K562 (cell line): ENCODE data around the gene MRPL52. TPM values are rescaled to one million over a fixed set of nuclear protein-coding genes. Genes with fewer than 3 reads are reported as not detected.

ENCODE experiments used
- EWSR1 ChIP-seq: fragments of 450-650 bp; IDR thresholded peaks from 2 replicates; pipeline ENCODE4 v1.6.1; 2018; ENCODE audit warnings: borderline replicate concordance, mild to moderate bottlenecking, low read depth, moderate library complexity; ENCODE audit not compliant: partially characterized antibody
- FOXA3 ChIP-seq, 2 experiments: fragments of 450-650 bp in 1 of 2; sonication (generic) in 1 of 2; formaldehyde crosslinking; IDR thresholded peaks in 1 of 2; conservative IDR thresholded peaks in 1 of 2; 2 replicates each; pipeline versions ENCODE4 v1.4.0 to v1.8.0; 2020 to 2022; ENCODE audit warnings: mild to moderate bottlenecking in 2 of 2, missing genetic modification reagents in 1 of 2
- JUND ChIP-seq, 2 experiments: IDR thresholded peaks; 2 replicates in 1 of 2; 3 replicates in 1 of 2; pipeline ENCODE4 v1.6.1; 2011; ENCODE audit warnings: borderline replicate concordance in 2 of 2, low read depth in 2 of 2, low read length in 2 of 2, improper control_type of control experiment in 1 of 2, missing biosample characterization in 1 of 2, missing genetic modification characterization in 1 of 2, missing genetic modification reagents in 1 of 2
- NFE2 ChIP-seq: IDR thresholded peaks from 2 replicates; pipeline ENCODE4 v1.6.1; 2014; ENCODE audit warnings: antibody characterized with exemption, low read depth
- RBM17 ChIP-seq: fragments of 200-400 bp; formaldehyde crosslinking; IDR thresholded peaks from 2 replicates; pipeline ENCODE4 v1.6.1; 2017; ENCODE audit warnings: low read depth, mild to moderate bottlenecking, low read length, borderline replicate concordance
- SAFB2 ChIP-seq: fragments of 200-400 bp; formaldehyde crosslinking; IDR thresholded peaks from 2 replicates; pipeline ENCODE4 v1.6.1; 2018; ENCODE audit warnings: borderline replicate concordance, low read length, low read depth, moderate library complexity; ENCODE audit not compliant: severe bottlenecking
- SMAD4 ChIP-seq: fragments of 250-450 bp; sonication (Bioruptor Pico); conservative IDR thresholded peaks from 2 replicates; pipeline ENCODE4 v1.8.0; 2021; ENCODE audit warnings: inconsistent platforms, mild to moderate bottlenecking, moderate library complexity
- TAF1 ChIP-seq: IDR thresholded peaks from 2 replicates; pipeline ENCODE4 v1.6.1; 2011; ENCODE audit warnings: mild to moderate bottlenecking, low read length, moderate library complexity; ENCODE audit not compliant: insufficient read depth, control insufficient read depth, severe bottlenecking; ENCODE audit errors: extremely low read depth
- TEAD2 ChIP-seq: fragments of 450-650 bp; IDR thresholded peaks from 2 replicates; pipeline ENCODE4 v1.6.1; 2016; ENCODE audit warnings: missing genetic modification characterization, control low read depth, missing compliant biosample characterization
- ZC3H4 ChIP-seq: sonication (generic); formaldehyde crosslinking; IDR thresholded peaks from 2 replicates; pipeline ENCODE4 v1.9.0; 2021; ENCODE audit warnings: missing genetic modification reagents, borderline replicate concordance
- ZNF586 ChIP-seq: fragments of 450-650 bp; formaldehyde crosslinking; conservative IDR thresholded peaks from 2 replicates; pipeline ENCODE4 v1.4.0; 2020; ENCODE audit warnings: mild to moderate bottlenecking, moderate library complexity
- polyA plus RNA-seq, 8 experiments: library from polyadenylated mRNA; depleted of rRNA in 4 of 8; stranded (reverse) in 5 of 8; unstranded in 3 of 8; fragments of >200 nt; fragmentation: Nextera tagmentation in 2 of 8; fragmentation: Illumina TruSeq in 1 of 8; extraction: Ambion mirVana in 2 of 8; extraction: Trizol in 1 of 8; gene quantifications; 2 replicates each; pipeline versions ENCODE4 v1.2.1 to v1.2.3, GENCODE V29; 2011 to 2014; ENCODE audit warnings: inconsistent platforms in 1 of 8, missing spikeins in 1 of 8
- total RNA-seq, 7 experiments: library from RNA; depleted of rRNA in 6 of 7; stranded (reverse); fragments of >200 nt in 6 of 7; fragmentation: Illumina TruSeq in 2 of 7; extraction: Trizol in 2 of 7; gene quantifications; 2 replicates each; pipeline versions ENCODE4 v1.2.1 to v1.2.3, GENCODE V29; 2011 to 2021; ENCODE audit warnings: low replicate concordance in 1 of 7
- TF ChIP-seq, protein P1 (sequence below): sonication (generic); formaldehyde crosslinking; IDR thresholded peaks from 2 replicates; pipeline ENCODE4 v1.9.0; 2022; ENCODE audit warnings: mild to moderate bottlenecking, missing genetic modification reagents
- TF ChIP-seq, protein P2 (sequence below): sonication (generic); formaldehyde crosslinking; IDR thresholded peaks from 2 replicates; pipeline ENCODE4 v1.8.1; 2022; ENCODE audit warnings: missing genetic modification reagents
- TF ChIP-seq, protein P3 (sequence below): sonication (generic); formaldehyde crosslinking; IDR thresholded peaks from 2 replicates; pipeline ENCODE4 v1.8.0; 2022; ENCODE audit warnings: missing genetic modification reagents, mild to moderate bottlenecking, moderate library complexity, borderline replicate concordance
- TF ChIP-seq, protein P4 (sequence below): fragments of 250-450 bp; sonication (Bioruptor Pico); IDR thresholded peaks from 2 replicates; pipeline ENCODE4 v1.5.0; 2020; ENCODE audit warnings: mild to moderate bottlenecking
- TF ChIP-seq, protein P5 (sequence below): IDR thresholded peaks from 3 replicates; pipeline ENCODE4 v1.6.1; 2011; ENCODE audit warnings: borderline replicate concordance, mild to moderate bottlenecking, moderate library complexity; ENCODE audit not compliant: insufficient read length; ENCODE audit errors: extremely low read depth

The MRPL52 gene
- total and polyA plus RNA-seq, 9 of the 15 experiments (the other 6 are each of a cell fraction or from before 2014, with no cell fraction given), result 56.5 to 213 (median 168) TPM

DNA sequence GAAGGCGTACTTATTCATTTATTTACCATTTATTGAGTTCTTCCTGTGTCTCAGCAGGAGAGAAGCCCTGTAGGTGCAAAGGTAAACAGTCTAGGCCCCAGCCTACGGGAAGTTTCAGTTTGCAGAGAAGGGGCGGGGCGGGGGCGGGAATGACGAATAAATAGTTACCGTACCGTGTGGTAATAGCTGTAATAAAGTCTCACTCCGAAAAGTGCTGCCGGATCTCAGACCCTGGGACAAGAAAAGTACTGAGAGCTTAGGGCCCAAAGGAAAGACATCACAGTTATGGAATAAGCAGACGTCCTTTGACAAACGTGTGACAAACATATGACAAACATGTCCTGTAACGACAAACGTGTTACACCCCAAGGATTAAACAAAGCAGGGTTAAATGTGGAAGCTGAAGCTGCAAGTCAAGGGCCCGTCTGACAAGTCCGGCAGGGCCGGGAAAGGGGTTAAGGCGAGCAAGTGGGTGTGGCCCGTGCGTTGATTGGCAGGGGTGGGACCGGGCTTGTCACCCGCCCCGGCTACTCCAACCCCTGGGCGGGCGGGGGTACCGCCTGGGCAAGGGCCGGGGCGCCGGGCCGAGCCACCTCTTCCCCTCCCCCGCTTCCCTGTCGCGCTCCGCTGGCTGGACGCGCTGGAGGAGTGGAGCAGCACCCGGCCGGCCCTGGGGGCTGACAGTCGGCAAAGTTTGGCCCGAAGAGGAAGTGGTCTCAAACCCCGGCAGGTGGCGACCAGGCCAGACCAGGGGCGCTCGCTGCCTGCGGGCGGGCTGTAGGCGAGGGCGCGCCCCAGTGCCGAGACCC lies 41.7 kb downstream of the MRPL52 start, which contains the start of gene LRP10 (continued):
- TF ChIP-seq, protein P1, sequence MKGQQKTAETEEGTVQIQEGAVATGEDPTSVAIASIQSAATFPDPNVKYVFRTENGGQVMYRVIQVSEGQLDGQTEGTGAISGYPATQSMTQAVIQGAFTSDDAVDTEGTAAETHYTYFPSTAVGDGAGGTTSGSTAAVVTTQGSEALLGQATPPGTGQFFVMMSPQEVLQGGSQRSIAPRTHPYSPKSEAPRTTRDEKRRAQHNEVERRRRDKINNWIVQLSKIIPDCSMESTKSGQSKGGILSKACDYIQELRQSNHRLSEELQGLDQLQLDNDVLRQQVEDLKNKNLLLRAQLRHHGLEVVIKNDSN (CRISPR knock-in tag), result no peak
- TF ChIP-seq NFE2 (peak; percentile 2; the same call in 1 of the 2 replicates), TEAD2 (tag) (no peak), SAFB2 (no peak), ZC3H4 (CRISPR knock-in tag) (0 out of 2 replicates have a peak, but pooled peaks have one; percentile 59), FOXA3 (CRISPR knock-in tag; conservative IDR thresholded peaks at IDR 0.05 in 1 of 2, IDR thresholded peaks at IDR 0.05 in 1 of 2) (peak in 1 of 2 experiments; percentile 49; a peak in 1 of 4 replicates), JUND (IDR thresholded peaks at IDR 0.05; ENCODE audit: borderline replicate concordance, low read depth, low read length) (no peak), JUND (tag; IDR thresholded peaks at IDR 0.05; ENCODE audit: borderline replicate concordance, low read depth, low read length) (no peak; the same call in 2 of the 3 replicates), RBM17 (no peak), ZNF586 (CRISPR knock-in tag) (no peak), SMAD4 (CRISPR knock-in tag) (peak; percentile 86), TAF1 (peak; percentile 80), EWSR1 (no peak)
- TF ChIP-seq, protein P2, sequence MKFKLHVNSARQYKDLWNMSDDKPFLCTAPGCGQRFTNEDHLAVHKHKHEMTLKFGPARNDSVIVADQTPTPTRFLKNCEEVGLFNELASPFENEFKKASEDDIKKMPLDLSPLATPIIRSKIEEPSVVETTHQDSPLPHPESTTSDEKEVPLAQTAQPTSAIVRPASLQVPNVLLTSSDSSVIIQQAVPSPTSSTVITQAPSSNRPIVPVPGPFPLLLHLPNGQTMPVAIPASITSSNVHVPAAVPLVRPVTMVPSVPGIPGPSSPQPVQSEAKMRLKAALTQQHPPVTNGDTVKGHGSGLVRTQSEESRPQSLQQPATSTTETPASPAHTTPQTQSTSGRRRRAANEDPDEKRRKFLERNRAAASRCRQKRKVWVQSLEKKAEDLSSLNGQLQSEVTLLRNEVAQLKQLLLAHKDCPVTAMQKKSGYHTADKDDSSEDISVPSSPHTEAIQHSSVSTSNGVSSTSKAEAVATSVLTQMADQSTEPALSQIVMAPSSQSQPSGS (CRISPR knock-in tag), result no peak
- TF ChIP-seq, protein P3, sequence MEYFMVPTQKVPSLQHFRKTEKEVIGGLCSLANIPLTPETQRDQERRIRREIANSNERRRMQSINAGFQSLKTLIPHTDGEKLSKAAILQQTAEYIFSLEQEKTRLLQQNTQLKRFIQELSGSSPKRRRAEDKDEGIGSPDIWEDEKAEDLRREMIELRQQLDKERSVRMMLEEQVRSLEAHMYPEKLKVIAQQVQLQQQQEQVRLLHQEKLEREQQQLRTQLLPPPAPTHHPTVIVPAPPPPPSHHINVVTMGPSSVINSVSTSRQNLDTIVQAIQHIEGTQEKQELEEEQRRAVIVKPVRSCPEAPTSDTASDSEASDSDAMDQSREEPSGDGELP, result peak; percentile 84
- TF ChIP-seq, protein P4, sequence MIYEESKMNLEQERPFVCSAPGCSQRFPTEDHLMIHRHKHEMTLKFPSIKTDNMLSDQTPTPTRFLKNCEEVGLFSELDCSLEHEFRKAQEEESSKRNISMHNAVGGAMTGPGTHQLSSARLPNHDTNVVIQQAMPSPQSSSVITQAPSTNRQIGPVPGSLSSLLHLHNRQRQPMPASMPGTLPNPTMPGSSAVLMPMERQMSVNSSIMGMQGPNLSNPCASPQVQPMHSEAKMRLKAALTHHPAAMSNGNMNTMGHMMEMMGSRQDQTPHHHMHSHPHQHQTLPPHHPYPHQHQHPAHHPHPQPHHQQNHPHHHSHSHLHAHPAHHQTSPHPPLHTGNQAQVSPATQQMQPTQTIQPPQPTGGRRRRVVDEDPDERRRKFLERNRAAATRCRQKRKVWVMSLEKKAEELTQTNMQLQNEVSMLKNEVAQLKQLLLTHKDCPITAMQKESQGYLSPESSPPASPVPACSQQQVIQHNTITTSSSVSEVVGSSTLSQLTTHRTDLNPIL, result no peak
- TF ChIP-seq, protein P5, sequence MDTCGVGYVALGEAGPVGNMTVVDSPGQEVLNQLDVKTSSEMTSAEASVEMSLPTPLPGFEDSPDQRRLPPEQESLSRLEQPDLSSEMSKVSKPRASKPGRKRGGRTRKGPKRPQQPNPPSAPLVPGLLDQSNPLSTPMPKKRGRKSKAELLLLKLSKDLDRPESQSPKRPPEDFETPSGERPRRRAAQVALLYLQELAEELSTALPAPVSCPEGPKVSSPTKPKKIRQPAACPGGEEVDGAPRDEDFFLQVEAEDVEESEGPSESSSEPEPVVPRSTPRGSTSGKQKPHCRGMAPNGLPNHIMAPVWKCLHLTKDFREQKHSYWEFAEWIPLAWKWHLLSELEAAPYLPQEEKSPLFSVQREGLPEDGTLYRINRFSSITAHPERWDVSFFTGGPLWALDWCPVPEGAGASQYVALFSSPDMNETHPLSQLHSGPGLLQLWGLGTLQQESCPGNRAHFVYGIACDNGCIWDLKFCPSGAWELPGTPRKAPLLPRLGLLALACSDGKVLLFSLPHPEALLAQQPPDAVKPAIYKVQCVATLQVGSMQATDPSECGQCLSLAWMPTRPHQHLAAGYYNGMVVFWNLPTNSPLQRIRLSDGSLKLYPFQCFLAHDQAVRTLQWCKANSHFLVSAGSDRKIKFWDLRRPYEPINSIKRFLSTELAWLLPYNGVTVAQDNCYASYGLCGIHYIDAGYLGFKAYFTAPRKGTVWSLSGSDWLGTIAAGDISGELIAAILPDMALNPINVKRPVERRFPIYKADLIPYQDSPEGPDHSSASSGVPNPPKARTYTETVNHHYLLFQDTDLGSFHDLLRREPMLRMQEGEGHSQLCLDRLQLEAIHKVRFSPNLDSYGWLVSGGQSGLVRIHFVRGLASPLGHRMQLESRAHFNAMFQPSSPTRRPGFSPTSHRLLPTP, result no peak
